Adipocyte (in vitro differentiated cells): ENCODE measurements around the gene FUT2.
A peak's percentile ranks its signal among the peaks of the same experiment; 100 is the strongest.
"Not testable (repeated sequence)": the region's sequence is repeated elsewhere in the genome, so short reads cannot be mapped to it uniquely, and the experiment has no call there.

Experiments used
- DNase-seq: peaks from one replicate; pipeline ENCODE4 v3.0.0-alpha.2; 2015; ENCODE audit warnings: low read depth
- H3K27me3 ChIP-seq: replicated peaks from 2 replicates; pipeline ENCODE4 v1.7.0; 2013; ENCODE audit warnings: mild to moderate bottlenecking, low read length, moderate library complexity; ENCODE audit not compliant: control insufficient read depth, insufficient read depth
- H3K36me3 ChIP-seq: 2 replicates; pipeline ENCODE4 v1.7.0; 2013; ENCODE audit warnings: low read length, mild to moderate bottlenecking, moderate library complexity; ENCODE audit not compliant: control insufficient read depth, insufficient read depth, severe bottlenecking
- H3K4me1 ChIP-seq: 2 replicates; pipeline ENCODE4 v1.7.0; 2013; ENCODE audit warnings: mild to moderate bottlenecking, low read length, moderate library complexity; ENCODE audit not compliant: control insufficient read depth, insufficient read depth
- H3K4me3 ChIP-seq: 2 replicates; pipeline ENCODE4 v1.7.0; 2013; ENCODE audit warnings: mild to moderate bottlenecking, low read length, moderate library complexity
- H3K9ac ChIP-seq: 2 replicates; pipeline ENCODE4 v1.7.0; 2013; ENCODE audit warnings: mild to moderate bottlenecking, low read length, moderate library complexity
- H3K9me3 ChIP-seq: 2 replicates; pipeline ENCODE4 v1.7.0; 2013; ENCODE audit warnings: mild to moderate bottlenecking, low read length, moderate library complexity; ENCODE audit not compliant: control insufficient read depth

FUT2 gene

DNA sequence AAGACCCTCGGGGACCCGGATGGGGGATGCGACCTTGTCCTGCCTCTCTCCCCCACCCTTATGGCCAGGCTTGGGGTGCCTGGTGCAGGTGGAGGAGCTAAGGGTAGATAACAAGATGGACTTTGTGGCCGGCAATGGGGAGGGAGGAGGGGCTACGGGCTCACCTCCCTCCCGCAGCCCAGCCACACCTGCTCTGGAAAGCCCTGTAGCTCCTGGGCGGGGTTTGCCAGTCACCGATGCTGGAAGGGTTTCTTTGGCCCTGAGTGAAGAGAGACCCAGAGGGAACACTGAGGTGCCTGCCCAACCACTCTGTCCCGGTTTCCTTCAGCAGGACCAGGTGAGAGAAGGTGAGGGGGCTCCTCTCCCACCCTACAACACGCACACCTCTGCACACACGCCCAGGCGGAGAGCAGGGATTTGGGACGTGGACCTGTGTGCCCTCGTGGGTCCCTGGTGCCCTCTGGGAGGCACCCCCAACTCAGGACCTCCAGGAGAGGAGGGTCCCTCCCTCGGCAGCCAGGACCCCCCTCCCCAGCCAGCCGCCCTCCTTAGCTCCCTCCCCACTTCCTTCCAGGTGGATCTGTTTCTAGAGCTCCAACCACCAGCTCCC, at the start of gene FUT2:
Gene FUT2, plus strand, starts transcription at position 229 of the 610 bp plus-strand sequence. CDS start 6,986 bp downstream, outside the sequence.
- H3K27me3 ChIP-seq = peaks cover 12% of the 10 kb centered on the region
- H3K9ac ChIP-seq = no peak within 1 kb of the TSS
- peak within 1 kb of the TSS; percentile 56 for H3K4me3 ChIP-seq
- DNase-seq = no peak
- H3K9me3 ChIP-seq = no peaks in the 10 kb centered on the region
- H3K36me3 ChIP-seq = no peaks in the 10 kb centered on the region
- H3K4me1 ChIP-seq = peaks cover 9% of the 10 kb centered on the region

DNA sequence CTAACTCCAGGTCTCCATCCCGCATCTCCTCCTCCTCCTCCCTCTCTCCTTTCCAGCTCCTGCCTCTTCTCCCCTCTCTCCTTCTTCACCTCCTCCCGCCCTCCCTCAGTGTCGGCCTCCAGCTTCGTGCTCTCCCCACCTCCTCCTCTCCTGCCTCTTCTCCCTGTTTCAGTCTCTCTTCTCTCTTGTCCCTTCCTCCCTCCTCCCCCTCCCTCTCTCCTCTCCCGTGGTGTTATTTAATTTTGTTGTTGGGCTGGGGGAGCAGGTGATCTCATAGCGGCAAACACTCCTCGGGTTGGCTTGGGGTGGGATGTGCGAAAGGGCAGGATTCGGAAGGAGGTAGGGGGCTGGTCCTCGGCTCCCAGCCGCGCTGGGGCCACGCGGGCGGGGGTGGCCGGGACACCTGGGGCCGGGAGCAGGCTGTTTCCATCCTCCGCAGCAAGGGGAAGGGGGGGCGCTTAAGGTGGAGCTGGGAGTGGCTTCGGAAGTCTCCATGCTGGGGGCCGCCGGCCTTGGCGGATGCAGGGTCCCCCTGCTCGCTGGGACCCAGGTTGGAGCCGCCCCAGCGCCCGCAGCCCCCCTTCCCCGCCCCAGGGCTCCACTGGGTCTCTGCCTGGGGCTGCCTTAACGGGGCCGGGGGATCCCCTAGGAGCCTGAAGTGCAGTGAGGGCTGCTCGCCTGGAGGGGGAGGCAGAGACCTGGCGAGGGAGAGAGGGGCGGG, 49.6 kb upstream of the FUT2 start, which contains the start of gene CA11:
Gene CA11, minus strand, starts transcription at position 187 of the 721 bp plus-strand sequence. CDS start 555 bp downstream, outside the sequence.
- peak; percentile 94 for DNase-seq
- Histone ChIP-seq H3K4me3 (peak within 1 kb of the TSS; percentile 68), H3K9ac (peak within 1 kb of the TSS; percentile 54), H3K9me3 (no peaks in the 10 kb centered on the region), H3K36me3 (no peaks in the 10 kb centered on the region), H3K4me1 (peaks cover 18% of the 10 kb centered on the region), H3K27me3 (peaks cover 7% of the 10 kb centered on the region)

DNA sequence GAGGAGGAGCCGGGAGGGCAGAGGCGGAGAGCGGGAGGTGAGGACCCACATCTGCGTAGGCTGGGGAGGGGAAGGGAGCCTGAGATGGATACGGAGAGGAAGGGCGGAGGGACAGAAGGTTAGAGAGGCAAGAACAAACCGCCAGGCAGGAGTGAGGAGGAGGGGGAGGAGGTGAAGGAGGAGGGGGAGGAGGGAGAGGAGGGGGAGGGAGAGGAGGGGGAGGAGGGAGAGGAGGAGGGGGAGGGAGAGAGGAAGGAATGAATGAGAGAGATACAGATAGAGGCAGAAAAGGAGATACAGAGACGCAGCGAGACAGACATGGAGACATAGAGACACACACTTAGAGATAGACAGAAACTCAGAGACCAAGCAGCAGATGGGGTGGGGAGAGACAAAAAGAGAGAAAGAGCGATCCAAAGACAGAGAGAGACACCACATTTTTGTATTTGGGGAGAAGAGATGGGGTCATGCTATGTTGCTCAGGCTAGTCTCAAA, 49.0 kb upstream of the FUT2 start:
- H3K36me3 ChIP-seq = no peaks in the 10 kb centered on the region
- peaks cover 7% of the 10 kb centered on the region for H3K27me3 ChIP-seq
- no peak for DNase-seq
- peaks cover 18% of the 10 kb centered on the region for H3K4me1 ChIP-seq
- H3K9me3 ChIP-seq = no peaks in the 10 kb centered on the region
- H3K4me3 ChIP-seq = peak overlapping the region; percentile 68
- H3K9ac ChIP-seq = no peak overlapping the region

DNA sequence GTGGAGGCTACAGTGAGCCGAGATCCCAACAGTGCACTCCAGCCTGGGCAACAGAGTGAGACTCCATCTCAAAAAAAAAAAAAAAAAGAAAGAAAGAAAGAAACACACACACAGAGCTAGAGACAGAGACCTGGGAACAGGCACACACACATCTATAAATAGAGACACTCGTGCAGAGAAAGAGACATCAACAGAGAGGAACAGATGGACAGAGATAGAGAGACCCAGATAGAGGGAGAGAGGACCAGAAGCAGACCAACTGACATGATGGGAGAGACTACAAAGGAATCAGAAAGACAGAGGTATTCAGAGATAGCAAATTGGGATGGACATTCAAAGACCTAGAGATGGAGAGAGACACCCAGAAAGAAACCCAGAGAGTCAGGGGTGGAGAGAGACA, 47.6 kb upstream of the FUT2 start:
- no peaks in the 10 kb centered on the region for H3K9me3 ChIP-seq
- no peaks in the 10 kb centered on the region for H3K36me3 ChIP-seq
- H3K9ac ChIP-seq = no peak overlapping the region
- peaks cover 18% of the 10 kb centered on the region for H3K4me1 ChIP-seq
- DNase-seq = no peak
- no peak overlapping the region for H3K4me3 ChIP-seq
- H3K27me3 ChIP-seq = peaks cover 11% of the 10 kb centered on the region

DNA sequence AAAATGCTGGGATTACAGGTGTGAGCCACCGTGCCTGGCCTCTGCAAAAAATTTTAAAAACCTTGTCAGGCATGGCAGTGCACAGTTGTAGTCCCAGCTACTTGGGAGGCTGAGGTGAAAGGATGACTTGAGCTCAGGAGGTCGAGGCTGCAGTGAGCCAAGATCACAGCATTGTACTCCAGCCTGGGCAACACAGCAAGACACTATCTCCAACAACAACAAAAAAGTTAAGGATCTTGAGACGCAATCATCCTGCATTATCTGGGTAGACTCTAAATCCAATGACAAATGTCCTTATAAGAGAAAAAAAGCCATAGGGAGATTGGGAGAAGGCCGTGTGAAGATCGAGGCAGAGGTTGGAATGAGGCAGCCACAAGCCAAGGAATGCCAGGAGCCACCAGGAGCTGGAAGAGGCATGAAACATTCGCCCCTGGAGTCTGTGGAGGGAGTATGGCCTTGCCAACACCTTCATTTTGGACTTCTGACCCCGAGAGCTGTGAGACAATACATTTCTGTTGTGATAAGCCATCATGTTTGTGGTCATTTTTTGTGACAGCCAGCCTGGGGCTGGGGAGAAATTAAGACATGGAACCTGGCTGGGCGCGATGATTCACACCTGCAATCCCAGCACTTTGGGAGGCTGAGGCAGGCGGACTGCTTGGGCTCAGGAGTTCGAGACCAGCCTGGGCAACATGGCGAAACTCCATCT, 44.6 kb upstream of the FUT2 start:
- Histone ChIP-seq H3K4me1 (peaks cover 3% of the 10 kb centered on the region), H3K9me3 (no peaks in the 10 kb centered on the region), H3K36me3 (no peaks in the 10 kb centered on the region), H3K4me3 (no peak overlapping the region), H3K9ac (no peak overlapping the region), H3K27me3 (peaks cover 10% of the 10 kb centered on the region)
- no peak for DNase-seq

DNA sequence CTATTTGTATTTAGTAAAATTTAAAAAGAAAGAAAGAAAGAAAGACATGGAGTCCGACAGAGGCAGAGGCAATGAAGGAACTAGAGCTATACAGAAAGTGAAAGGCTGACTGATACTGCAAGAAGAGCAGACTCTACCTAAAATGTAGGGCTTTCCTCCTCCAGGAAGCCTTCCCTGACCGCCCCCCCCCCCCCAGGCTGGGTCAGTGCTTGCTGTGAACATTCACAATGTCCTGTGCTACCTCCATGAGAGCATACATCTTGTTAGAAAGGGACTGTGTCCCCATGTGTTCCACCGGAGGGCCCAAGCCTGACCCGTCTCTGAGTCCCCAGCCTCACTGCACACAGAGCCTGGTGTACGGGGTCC, 44.1 kb upstream of the FUT2 start:
- no peak for DNase-seq
- Histone ChIP-seq H3K4me3 (no peak overlapping the region), H3K4me1 (peaks cover 3% of the 10 kb centered on the region), H3K27me3 (peaks cover 10% of the 10 kb centered on the region), H3K9ac (no peak overlapping the region), H3K9me3 (no peaks in the 10 kb centered on the region), H3K36me3 (no peaks in the 10 kb centered on the region)

DNA sequence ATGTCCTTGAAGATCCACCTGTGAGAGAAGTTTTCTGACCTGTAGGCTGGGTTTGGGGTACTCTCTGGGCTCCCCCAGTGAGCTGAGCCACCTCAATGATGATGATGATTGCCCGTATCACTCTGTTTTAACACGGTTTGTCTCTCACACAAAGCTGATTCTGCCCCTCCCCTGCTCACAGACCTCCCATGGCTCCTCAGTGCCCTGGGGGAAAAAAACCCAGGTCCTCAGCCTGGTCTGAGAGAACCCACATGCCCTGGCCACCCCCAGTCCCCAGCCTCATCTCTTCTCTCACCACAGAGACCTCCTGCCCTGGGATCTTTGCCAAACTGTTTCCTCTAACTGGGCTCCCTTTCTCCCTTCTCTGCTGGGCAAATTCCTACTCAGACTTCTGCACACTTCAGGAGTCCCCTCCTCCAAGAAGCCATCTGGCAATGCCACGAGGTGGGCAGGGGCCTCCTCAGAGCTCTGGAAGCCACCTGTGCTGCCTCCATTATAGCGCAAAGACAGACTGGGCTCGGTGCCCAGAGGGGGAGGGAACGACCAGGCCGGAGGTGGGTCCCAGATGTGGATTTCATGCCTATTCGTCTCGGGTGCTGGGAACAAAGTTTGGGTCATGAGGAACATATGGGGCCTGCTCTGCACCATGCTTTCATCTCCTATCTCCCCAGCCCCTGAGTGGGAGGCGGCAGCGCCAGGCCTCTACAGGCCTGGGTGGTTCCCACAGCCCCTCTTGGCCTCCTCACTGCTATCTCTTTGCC, 41.3 kb upstream of the FUT2 start:
- peaks cover 10% of the 10 kb centered on the region for H3K27me3 ChIP-seq
- H3K9me3 ChIP-seq = no peaks in the 10 kb centered on the region
- H3K36me3 ChIP-seq = no peaks in the 10 kb centered on the region
- no peak overlapping the region for H3K4me3 ChIP-seq
- no peak for DNase-seq
- no peaks in the 10 kb centered on the region for H3K4me1 ChIP-seq
- H3K9ac ChIP-seq = no peak overlapping the region

DNA sequence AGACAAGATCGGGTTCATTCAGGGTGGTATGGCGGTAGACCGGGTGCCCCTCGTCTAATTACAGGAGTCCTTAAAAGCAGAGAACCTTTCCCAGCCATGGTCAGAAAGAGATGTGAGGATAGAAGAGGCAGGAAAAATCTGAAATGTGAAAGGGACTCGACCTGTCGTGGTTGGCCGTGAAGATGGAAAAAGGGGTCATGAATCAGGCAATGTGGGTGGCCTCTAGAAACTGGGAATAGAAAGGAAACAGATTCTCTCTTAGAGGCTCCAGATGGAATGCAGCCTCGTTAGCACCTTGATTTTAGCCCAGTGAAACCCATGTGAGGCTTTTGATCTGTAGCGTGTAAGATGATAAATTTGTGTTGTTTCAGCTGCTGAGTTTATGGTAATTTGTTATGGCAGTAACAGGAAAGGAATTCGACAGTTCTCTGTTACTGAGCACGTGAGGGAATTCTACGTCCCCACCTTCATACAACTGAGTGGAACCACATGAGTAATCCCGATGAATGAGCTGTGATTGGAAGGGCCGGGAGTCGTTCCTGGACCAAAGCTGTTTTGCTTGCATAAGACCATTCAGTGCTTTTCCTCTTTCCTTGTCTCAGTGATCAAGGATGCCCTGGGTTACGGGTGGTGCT, 38.8 kb upstream of the FUT2 start:
- H3K9ac ChIP-seq = no peak overlapping the region
- peak; percentile 73 for DNase-seq
- no peaks in the 10 kb centered on the region for H3K9me3 ChIP-seq
- H3K36me3 ChIP-seq = no peaks in the 10 kb centered on the region
- no peaks in the 10 kb centered on the region for H3K4me1 ChIP-seq
- H3K27me3 ChIP-seq = peaks cover 7% of the 10 kb centered on the region
- no peak overlapping the region for H3K4me3 ChIP-seq

DNA sequence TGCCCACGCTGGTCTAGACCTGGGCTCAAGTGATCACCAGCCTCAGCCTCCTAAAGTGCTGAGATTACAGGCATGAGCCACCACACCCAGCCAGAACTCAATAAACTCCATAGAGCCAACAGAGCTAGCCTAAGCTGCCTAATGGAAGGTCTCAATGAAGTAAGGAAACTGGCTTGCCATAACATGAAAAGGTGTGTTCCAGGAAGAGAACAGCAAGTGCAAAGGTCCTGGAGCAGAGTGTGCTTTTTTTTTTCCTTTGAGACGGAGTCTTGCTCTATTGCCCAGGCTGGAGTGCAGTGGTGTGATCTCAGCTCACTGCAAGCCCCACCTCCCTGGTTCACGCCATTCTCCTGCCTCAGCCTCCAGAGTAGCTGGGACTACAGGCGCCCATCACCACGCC, 37.9 kb upstream of the FUT2 start:
- H3K27me3 ChIP-seq, H3K9me3 ChIP-seq, H3K9ac ChIP-seq, H3K4me3 ChIP-seq, H3K4me1 ChIP-seq, H3K36me3 ChIP-seq, DNase-seq: not testable (repeated sequence)

DNA sequence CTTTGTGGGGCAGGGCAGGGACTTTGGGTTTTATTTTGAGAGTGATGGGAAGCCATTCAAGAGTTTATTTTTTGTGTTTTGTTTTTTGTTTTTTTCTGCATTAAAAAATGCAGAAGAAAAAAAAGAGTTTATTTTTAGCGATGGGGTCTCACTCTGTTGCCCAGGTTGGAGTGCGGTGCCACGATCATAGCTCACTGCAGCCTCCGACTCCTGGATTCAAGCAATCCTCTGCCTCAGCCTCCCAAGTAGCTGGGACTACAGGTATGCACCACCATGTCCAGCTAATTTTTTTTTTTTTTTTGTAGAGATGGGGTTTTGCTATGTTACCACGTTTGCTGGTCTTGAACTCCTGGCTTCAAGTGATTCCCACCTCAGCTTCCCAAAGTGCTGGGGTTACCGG, 37.3 kb upstream of the FUT2 start:
- Histone ChIP-seq H3K9ac (no peak overlapping the region), H3K4me1 (no peaks in the 10 kb centered on the region), H3K9me3 (no peaks in the 10 kb centered on the region), H3K4me3 (no peak overlapping the region), H3K27me3 (peaks cover 6% of the 10 kb centered on the region), H3K36me3 (no peaks in the 10 kb centered on the region)
- no peak for DNase-seq
